Effector CD4-positive, alpha-beta T cell (primary cell): ENCODE data around the gene RASAL2.
"Not testable (repeated sequence)": the region's sequence is repeated elsewhere in the genome, so short reads cannot be mapped to it uniquely, and the experiment has no call there.

Experiments used
- DNase-seq: peaks from one replicate; pipeline ENCODE4 v3.0.0-alpha.2; 2020

The RASAL2 gene

GRCh38 chr1:178072326-178072725 lies 21.6 kb upstream of the RASAL2 start:
- no peak for DNase-seq

GRCh38 chr1:178075333-178075732 lies 18.6 kb upstream of the RASAL2 start:
- no peak for DNase-seq

GRCh38 chr1:178076607-178077006 lies 17.3 kb upstream of the RASAL2 start:
- no peak for DNase-seq

GRCh38 chr1:178077917-178078316 lies 16.0 kb upstream of the RASAL2 start:
- DNase-seq, result no peak

- DNase-seq, result no peak
Observed at GRCh38 chr1:178086294-178086693, 7.6 kb upstream of the RASAL2 start.

- no peak for DNase-seq
Observed at GRCh38 chr1:178086766-178087165, 7.1 kb upstream of the RASAL2 start.

GRCh38 chr1:178088651-178089050 lies 5.3 kb upstream of the RASAL2 start:
- no peak for DNase-seq

GRCh38 chr1:178091454-178091853 lies 2.5 kb upstream of the RASAL2 start:
- DNase-seq, result not testable (repeated sequence)

- no peak for DNase-seq
Observed at GRCh38 chr1:178091986-178092745, 1.7 kb upstream of the RASAL2 start.

GRCh38 chr1:178092878-178093493 lies 918 bp upstream of the RASAL2 start:
- no peak for DNase-seq

- DNase-seq, result no peak
Observed at GRCh38 chr1:178093494-178093950, 382 bp upstream of the RASAL2 start.

- DNase-seq, result no peak
Observed at GRCh38 chr1:178094739-178095645, 1.1 kb downstream of the RASAL2 start.

- DNase-seq, result no peak
Observed at GRCh38 chr1:178096421-178096820, 2.5 kb downstream of the RASAL2 start.

GRCh38 chr1:178098262-178098661 lies 4.4 kb downstream of the RASAL2 start:
- no peak for DNase-seq

GRCh38 chr1:178101266-178101630 lies 7.3 kb downstream of the RASAL2 start:
- DNase-seq, result no peak

- DNase-seq, result no peak
Observed at GRCh38 chr1:178101654-178102053, 7.8 kb downstream of the RASAL2 start.

- no peak for DNase-seq
Observed at GRCh38 chr1:178102218-178102617, 8.3 kb downstream of the RASAL2 start.

GRCh38 chr1:178107823-178108222 lies 13.9 kb downstream of the RASAL2 start:
- DNase-seq, result no peak

GRCh38 chr1:178109348-178110143 lies 15.6 kb downstream of the RASAL2 start:
- no peak for DNase-seq

GRCh38 chr1:178115260-178115659 lies 21.4 kb downstream of the RASAL2 start:
- DNase-seq, result no peak

- DNase-seq, result no peak
Observed at GRCh38 chr1:178118524-178118923, 24.6 kb downstream of the RASAL2 start.

GRCh38 chr1:178119628-178120027 lies 25.7 kb downstream of the RASAL2 start:
- no peak for DNase-seq

- no peak for DNase-seq
Observed at GRCh38 chr1:178120088-178120487, 26.2 kb downstream of the RASAL2 start.
